Sigmoid colon (tissue), 7 donors: ENCODE measurements around the gene SLC25A25. TPM values are rescaled to one million over a fixed set of nuclear protein-coding genes. Genes with fewer than 3 reads are reported as not detected.

Experiments
- DNase-seq: peaks from one replicate; pipeline ENCODE4 v3.0.0-alpha.2; 2019
- H3K27ac ChIP-seq, 4 donors: fragments of 200-600 bp; sonication (generic); one replicate each; pipeline ENCODE4 v1.5.1; 2016 to 2019; ENCODE audit warnings: mild to moderate bottlenecking in 1 of 4
- H3K27me3 ChIP-seq, 3 donors: fragments of 200-600 bp; sonication (generic); one replicate each; pipeline ENCODE4 v1.5.1; 2019; ENCODE audit warnings: mild to moderate bottlenecking in 1 of 3
- H3K36me3 ChIP-seq, 4 donors: fragments of 200-600 bp; sonication (generic); one replicate each; pipeline ENCODE4 v1.5.1; 2016 to 2019
- H3K4me1 ChIP-seq, 4 donors: fragments of 200-600 bp; sonication (generic); one replicate each; pipeline ENCODE4 v1.5.1; 2017 to 2019
- H3K4me3 ChIP-seq, 4 donors: fragments of 200-600 bp; sonication (generic); one replicate each; pipeline ENCODE4 v1.5.1; 2017 to 2019; ENCODE audit warnings: mild to moderate bottlenecking in 2 of 4, moderate library complexity in 1 of 4
- H3K9me3 ChIP-seq, 4 donors: fragments of 200-600 bp in 3 of 4; sonication (generic) in 3 of 4; one replicate each; pipeline versions ENCODE4 v1.5.1 to v1.6.1; 2013 to 2019
- EP300 ChIP-seq, 4 donors: sonication (generic); formaldehyde crosslinking; IDR thresholded peaks; one replicate each; pipeline ENCODE4 v1.6.1; 2017; ENCODE audit warnings: antibody characterized with exemption in 4 of 4
- POLR2A ChIP-seq, 2 donors: fragments of 450-650 bp; IDR thresholded peaks; one replicate each; pipeline ENCODE4 v1.6.1; 2016; ENCODE audit warnings: antibody characterized with exemption in 2 of 2, mild to moderate bottlenecking in 2 of 2, moderate library complexity in 2 of 2
- POLR2AphosphoS5 ChIP-seq, 4 donors: sonication (generic); formaldehyde crosslinking; IDR thresholded peaks; one replicate each; pipeline ENCODE4 v1.6.1; 2017; ENCODE audit warnings: antibody characterized with exemption in 4 of 4
- WGBS, 2 donors: extraction: QIAGEN DNeasy Blood & Tissue Kit; methylation state at CpG; one replicate each; pipeline ENCODE4 v1.1.7; 2013; 5-methylcytosine and 5-hydroxymethylcytosine counted together
- intact Hi-C: fragments of 100-400 bp; cut with DNase I; formaldehyde crosslinking; loops from one replicate; pipeline ENCODE4 v1.15.1; 2023
- polyA plus RNA-seq, 3 donors: library from polyadenylated mRNA; stranded (reverse); fragments of 200-250 nt; gene quantifications; one replicate each; pipeline ENCODE4 v1.2.3, GENCODE V29; 2013
- total RNA-seq, 4 donors: library from RNA; depleted of rRNA; stranded (reverse); fragments of >200 nt; gene quantifications; one replicate each; pipeline ENCODE4 v1.1.0, GENCODE V29; 2016
- TF ChIP-seq, protein P1 (sequence below), 4 experiments: fragments of 450-650 bp in 3 of 4; fragments of 200-600 bp in 1 of 4; IDR thresholded peaks; one replicate each; pipeline ENCODE4 v1.5.1; 2016 to 2019; ENCODE audit warnings: antibody characterized with exemption in 4 of 4, mild to moderate bottlenecking in 3 of 4, moderate library complexity in 2 of 4
- donor health status: healthy with polysubstance abuse.
- donor health status: Bipolar disorder and iron deficiency.
- donor health status: healthy.

SLC25A25 gene
- total and polyA plus RNA-seq, 7 donors: 10.2 to 77.2 (median 16.6) TPM

DNA sequence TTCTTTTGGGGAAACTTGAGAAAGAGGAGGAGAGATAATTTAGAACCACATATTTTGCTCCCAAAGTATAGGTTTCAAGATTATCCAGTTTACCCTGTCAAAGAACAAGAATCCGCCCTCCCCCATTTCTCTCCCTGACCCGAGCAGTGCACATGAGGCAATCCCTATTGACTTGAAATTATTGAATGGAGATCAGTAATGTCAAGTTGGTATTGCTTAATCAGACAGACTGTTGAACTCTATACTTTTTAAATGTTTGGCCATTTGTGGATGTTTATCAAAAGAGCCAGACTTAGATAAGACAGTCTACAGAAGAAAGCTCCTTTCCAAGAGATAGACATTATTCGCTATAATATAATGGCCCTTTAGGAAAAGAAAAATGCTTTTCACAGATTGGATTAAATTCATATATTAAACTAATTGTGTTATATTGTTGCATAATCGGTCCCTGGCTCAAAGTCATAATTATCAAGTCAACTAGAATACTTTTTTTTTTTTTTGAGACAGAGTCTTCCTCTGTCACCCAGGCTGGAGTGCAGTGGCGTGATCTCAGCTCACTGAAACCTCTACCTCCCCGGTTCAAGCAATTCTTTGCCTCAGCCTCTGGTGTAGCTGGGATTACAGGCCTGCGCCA lies 5.3 kb downstream of the SLC25A25 start:
- no peak overlapping the region for H3K4me3 ChIP-seq
- intact Hi-C loops: no loop called here
- no peak for TF ChIP-seq POLR2A (IDR thresholded peaks at IDR 0.05)
- TF ChIP-seq POLR2AphosphoS5 (IDR thresholded peaks at IDR 0.05): no peak
- TF ChIP-seq, protein P1, sequence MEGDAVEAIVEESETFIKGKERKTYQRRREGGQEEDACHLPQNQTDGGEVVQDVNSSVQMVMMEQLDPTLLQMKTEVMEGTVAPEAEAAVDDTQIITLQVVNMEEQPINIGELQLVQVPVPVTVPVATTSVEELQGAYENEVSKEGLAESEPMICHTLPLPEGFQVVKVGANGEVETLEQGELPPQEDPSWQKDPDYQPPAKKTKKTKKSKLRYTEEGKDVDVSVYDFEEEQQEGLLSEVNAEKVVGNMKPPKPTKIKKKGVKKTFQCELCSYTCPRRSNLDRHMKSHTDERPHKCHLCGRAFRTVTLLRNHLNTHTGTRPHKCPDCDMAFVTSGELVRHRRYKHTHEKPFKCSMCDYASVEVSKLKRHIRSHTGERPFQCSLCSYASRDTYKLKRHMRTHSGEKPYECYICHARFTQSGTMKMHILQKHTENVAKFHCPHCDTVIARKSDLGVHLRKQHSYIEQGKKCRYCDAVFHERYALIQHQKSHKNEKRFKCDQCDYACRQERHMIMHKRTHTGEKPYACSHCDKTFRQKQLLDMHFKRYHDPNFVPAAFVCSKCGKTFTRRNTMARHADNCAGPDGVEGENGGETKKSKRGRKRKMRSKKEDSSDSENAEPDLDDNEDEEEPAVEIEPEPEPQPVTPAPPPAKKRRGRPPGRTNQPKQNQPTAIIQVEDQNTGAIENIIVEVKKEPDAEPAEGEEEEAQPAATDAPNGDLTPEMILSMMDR (IDR thresholded peaks at IDR 0.05): no peak
- TF ChIP-seq EP300 (IDR thresholded peaks at IDR 0.05): no peak
- peaks cover 0 to 4% (median 0%) of the 10 kb centered on the region in 4 donors for H3K36me3 ChIP-seq
- peak overlapping the region; percentile 83 to 100 (median 98) for H3K27ac ChIP-seq
- DNase-seq: no peak
- H3K4me1 ChIP-seq: peaks cover 0 to 70% (median 64%) of the 10 kb centered on the region in 4 donors
- H3K27me3 ChIP-seq: no peaks in the 10 kb centered on the region
- WGBS, 2 donors: 79 to 83% methylated on average over 7 of the region's 7 CpGs
- H3K9me3 ChIP-seq: no peaks in the 10 kb centered on the region

- TF ChIP-seq, protein P1 (IDR thresholded peaks at IDR 0.05): no peak
- TF ChIP-seq POLR2A (IDR thresholded peaks at IDR 0.05) (no peak), EP300 (IDR thresholded peaks at IDR 0.05) (no peak), POLR2AphosphoS5 (IDR thresholded peaks at IDR 0.05) (no peak)
- H3K4me1 ChIP-seq: peaks cover 0 to 64% (median 61%) of the 10 kb centered on the region in 4 donors
Observed at GRCh38 chr9:128077847-128078503, 9.9 kb downstream of the SLC25A25 start.

DNA sequence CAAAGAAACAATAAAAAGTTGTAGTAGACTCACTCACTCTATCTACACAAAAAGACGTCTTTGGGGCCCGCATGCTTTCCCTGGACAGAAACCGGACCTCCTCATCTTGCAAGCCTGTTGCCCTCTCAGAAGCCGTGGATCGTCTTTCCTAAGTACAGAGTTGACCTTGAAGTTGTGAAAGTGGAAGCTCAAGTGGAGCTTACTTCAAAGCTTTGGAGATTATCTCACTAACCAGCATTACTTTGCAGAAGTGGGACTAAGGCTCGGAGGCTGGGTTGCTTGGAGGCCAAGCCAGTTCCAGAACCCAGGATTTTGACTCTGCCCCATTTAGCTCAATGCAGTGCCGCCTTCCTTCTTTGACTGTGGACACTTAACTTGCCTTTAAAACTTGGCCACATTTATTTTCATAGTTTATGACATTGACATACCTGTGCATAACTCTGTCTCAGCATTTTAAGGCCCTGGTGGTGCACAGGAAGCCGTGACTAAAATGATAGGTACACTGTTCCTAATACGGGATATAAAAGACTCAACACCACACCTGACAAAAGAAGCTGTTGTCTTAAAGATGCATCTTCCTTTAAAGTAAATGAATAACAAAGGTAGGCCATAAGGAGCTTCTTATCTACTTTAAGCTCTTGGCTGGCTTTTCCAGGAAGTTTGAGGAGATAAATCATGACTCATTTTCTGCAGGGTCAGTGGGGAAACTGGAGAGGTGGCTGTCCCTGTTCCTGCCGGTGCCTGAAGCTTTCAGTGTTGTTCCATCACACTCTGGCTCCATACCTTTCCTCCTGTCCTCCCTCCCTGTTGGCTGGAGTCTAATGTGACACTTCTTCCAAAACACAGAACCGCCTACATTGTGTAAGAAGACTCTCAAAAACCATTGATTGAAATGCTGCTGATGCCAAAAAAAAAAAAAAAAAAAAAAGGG lies 10.7 kb downstream of the SLC25A25 start:
- peaks cover 0 to 4% (median 0%) of the 10 kb centered on the region in 4 donors for H3K36me3 ChIP-seq
- TF ChIP-seq EP300 (IDR thresholded peaks at IDR 0.05) (no peak), POLR2A (IDR thresholded peaks at IDR 0.05) (no peak), POLR2AphosphoS5 (IDR thresholded peaks at IDR 0.05) (no peak)
- TF ChIP-seq, protein P1 (IDR thresholded peaks at IDR 0.05): no peak
- no peaks in the 10 kb centered on the region for H3K9me3 ChIP-seq
- H3K4me3 ChIP-seq: no peak overlapping the region
- no peak for DNase-seq
- H3K27ac ChIP-seq: peak overlapping the region in 3 of 4 donors; percentile 2 to 42 (median 35)
- no peaks in the 10 kb centered on the region for H3K27me3 ChIP-seq
- intact Hi-C loops: loop anchor here (1.0 kb wide), 1 partner anchor 26 kb away; no protein-coding TSS in a partner anchor
- peaks cover 0 to 57% (median 55%) of the 10 kb centered on the region in 4 donors for H3K4me1 ChIP-seq
- WGBS, 2 donors: 11 to 55% methylated on average over 11 of the region's 11 CpGs

More at GRCh38 chr9:128077847-128078503, 9.9 kb downstream of the SLC25A25 start:
- Histone ChIP-seq H3K27ac (no peak overlapping the region), H3K36me3 (peaks cover 0 to 4% (median 0%) of the 10 kb centered on the region in 4 donors), H3K4me3 (no peak overlapping the region), H3K9me3 (no peaks in the 10 kb centered on the region), H3K27me3 (no peaks in the 10 kb centered on the region)
- no peak for DNase-seq
- WGBS, 2 donors: 72 to 88% methylated on average over 7 of the region's 7 CpGs
- intact Hi-C loops: loop anchor here (1.0 kb wide), 1 partner anchor 26 kb away; no protein-coding TSS in a partner anchor

DNA sequence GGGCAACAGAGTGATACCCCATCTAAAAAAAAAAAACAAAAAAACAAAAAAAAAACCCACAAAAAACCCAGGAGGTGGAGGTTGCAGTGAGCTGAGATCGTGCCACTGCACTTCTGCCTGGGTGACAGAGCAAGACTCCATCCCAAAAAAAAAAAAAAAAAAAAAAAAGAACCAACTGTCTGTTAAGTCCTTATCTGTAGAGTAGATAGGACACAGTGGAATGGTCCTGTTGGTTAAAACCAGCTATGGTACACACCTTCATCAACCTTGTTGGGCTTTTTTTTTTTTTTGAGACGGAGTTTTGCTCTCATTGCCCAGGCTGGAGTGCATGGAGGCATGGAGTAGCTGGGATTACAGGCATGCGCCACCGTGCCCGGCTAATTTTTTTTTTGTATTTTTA lies 12.2 kb downstream of the SLC25A25 start:
- H3K36me3 ChIP-seq: peaks cover 0 to 4% (median 0%) of the 10 kb centered on the region in 4 donors
- H3K4me3 ChIP-seq: no peak overlapping the region
- intact Hi-C loops: no loop called here
- TF ChIP-seq POLR2A (IDR thresholded peaks at IDR 0.05) (no peak), EP300 (IDR thresholded peaks at IDR 0.05) (no peak), POLR2AphosphoS5 (IDR thresholded peaks at IDR 0.05) (no peak)
- TF ChIP-seq, protein P1 (IDR thresholded peaks at IDR 0.05): no peak
- H3K27ac ChIP-seq: peak overlapping the region; percentile 65 to 71 (median 66)
- peaks cover 0 to 55% (median 45%) of the 10 kb centered on the region in 4 donors for H3K4me1 ChIP-seq
- DNase-seq: no peak
- WGBS, 2 donors: 77 to 89% methylated on average over 5 of the region's 5 CpGs
- H3K27me3 ChIP-seq: no peaks in the 10 kb centered on the region
- H3K9me3 ChIP-seq: no peaks in the 10 kb centered on the region
